Measurements from ENCODE around the gene ACOXL.

The ACOXL gene

DNA sequence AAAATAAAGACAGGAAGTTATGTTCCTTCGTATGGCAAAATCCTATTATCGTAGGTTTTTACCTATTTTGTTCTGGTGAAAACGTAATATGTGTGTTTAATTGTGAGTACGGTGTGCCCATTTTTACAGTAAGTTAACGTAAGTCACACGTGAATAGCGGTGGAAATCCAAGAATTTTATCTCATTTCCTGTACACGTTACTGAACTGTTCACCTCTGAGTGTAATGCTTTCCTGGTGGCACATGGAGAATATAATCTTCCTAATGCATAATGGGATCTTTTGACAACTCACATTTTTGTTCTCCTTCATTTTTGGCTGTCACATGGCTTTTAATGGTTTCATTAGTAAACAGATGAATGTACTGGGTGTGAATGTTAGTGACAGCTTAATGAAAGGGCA is 416.6 kb downstream of the ACOXL start:
- no peak for TF ChIP-seq ZNF274 (IDR thresholded peaks at IDR 0.05; ENCODE audit: low read depth, low read length)
- H3K4me3 ChIP-seq (ENCODE audit: low read length), result no peak overlapping the region

GRCh38 chr2:111149882-111150455 is 417.6 kb downstream of the ACOXL start:
- H3K4me3 ChIP-seq (ENCODE audit: low read length), result no peak overlapping the region
- no peak for TF ChIP-seq ZNF274 (IDR thresholded peaks at IDR 0.05; ENCODE audit: low read depth, low read length)

DNA sequence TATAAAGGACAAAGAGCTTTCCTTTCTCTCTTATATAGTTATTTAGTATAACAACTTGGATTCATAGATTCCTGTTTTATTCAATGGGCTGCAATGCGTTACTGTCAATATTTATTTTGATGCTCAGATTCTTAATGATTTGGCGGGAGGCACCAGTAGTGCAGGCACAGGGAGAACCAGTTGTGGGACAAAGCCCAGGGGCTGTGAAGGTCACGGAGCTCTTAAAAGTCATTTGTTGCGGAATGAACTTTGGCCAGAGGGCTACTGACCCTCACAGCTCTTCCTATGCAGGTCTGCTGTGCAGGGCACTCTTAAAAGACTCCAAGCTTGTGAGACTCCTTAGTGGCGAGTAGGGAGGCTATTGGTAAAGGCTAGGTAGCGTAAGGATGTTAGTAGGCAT is 422.4 kb downstream of the ACOXL start:
- no peak for TF ChIP-seq ZNF274 (IDR thresholded peaks at IDR 0.05; ENCODE audit: low read depth, low read length)
- no peak overlapping the region for H3K4me3 ChIP-seq (ENCODE audit: low read length)

- TF ChIP-seq ZNF274 (IDR thresholded peaks at IDR 0.05; ENCODE audit: low read depth, low read length), result no peak
- no peak overlapping the region for H3K4me3 ChIP-seq (ENCODE audit: low read length)
These were observed 423.2 kb downstream of the ACOXL start for GRCh38 chr2:111155610-111156009.

DNA sequence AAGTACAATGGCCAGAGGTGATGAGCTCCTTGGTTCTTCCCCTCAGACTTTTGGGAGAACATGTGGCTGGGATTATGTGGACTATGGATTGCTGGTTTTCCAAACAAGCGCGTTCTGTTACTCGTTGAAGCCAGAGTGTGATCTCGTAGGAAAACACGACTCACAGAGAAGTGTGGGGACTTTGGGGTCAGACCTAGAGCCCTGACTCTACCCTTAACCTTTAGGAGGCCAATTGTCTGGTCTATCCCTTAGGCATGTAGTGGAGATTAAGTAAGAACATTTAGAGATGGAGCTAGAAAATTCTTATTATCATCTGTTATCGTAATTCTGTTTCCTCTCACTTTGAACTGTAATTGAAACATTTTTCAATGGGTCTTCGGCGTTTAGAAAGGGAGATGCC is 424.2 kb downstream of the ACOXL start:
- H3K4me3 ChIP-seq (ENCODE audit: low read length), result no peak overlapping the region
- TF ChIP-seq ZNF274 (IDR thresholded peaks at IDR 0.05; ENCODE audit: low read depth, low read length), result no peak

GRCh38 chr2:111157071-111157661 is 424.8 kb downstream of the ACOXL start:
- H3K4me3 ChIP-seq (ENCODE audit: low read length), result no peak overlapping the region
- no peak for TF ChIP-seq ZNF274 (IDR thresholded peaks at IDR 0.05; ENCODE audit: low read depth, low read length)

DNA sequence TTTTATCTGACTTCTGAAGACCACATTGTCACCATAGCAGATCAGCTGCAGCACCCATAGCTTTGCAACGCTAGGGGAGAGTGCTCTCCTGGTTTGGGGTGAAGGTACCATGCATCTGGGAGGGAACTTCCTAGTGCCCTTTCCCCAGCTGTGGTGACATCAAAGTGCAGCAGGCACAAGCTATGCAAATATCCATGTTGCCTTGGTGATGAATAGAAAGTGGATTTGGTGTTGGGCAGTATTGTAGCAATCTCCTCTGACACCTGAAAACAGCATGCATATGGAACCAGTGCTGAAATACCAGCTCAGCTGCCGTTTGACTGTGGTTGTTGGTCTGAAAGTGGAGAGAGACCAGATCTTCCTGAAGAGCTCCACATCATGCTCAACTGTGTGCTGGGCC is 425.4 kb downstream of the ACOXL start:
- H3K4me3 ChIP-seq (ENCODE audit: low read length), result no peak overlapping the region; the same call in 1 of the 2 replicates
- TF ChIP-seq ZNF274 (IDR thresholded peaks at IDR 0.05; ENCODE audit: low read depth, low read length), result no peak

- H3K4me3 ChIP-seq (ENCODE audit: low read length), result no peak overlapping the region
- TF ChIP-seq ZNF274 (IDR thresholded peaks at IDR 0.05; ENCODE audit: low read depth, low read length), result no peak
These were observed 427.3 kb downstream of the ACOXL start for GRCh38 chr2:111159641-111160040.

DNA sequence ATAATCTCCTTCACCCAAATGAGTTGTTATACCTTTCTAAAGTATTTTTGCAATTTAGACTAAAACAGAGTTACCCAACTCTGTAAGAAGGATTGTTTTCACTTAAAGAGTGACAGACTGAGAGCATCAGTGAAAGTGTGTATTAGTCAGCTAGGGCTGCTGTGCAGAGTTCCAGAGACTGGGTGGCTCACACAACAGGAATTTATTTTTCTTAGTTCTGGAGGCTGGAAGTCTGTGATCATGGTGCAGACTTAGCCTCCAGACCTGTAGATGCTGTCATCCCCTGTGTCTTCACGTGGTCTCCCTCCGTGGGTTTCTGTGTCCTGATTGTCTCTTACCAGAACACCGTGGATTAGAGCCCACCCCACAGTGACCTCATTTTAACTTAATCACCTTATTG is 428.4 kb downstream of the ACOXL start:
- H3K4me3 ChIP-seq (ENCODE audit: low read length), result no peak overlapping the region
- TF ChIP-seq ZNF274 (IDR thresholded peaks at IDR 0.05; ENCODE audit: low read depth, low read length), result no peak

GRCh38 chr2:111161971-111162370 is 429.6 kb downstream of the ACOXL start:
- no peak for TF ChIP-seq ZNF274 (IDR thresholded peaks at IDR 0.05; ENCODE audit: low read depth, low read length)
- H3K4me3 ChIP-seq (ENCODE audit: low read length), result no peak overlapping the region

DNA sequence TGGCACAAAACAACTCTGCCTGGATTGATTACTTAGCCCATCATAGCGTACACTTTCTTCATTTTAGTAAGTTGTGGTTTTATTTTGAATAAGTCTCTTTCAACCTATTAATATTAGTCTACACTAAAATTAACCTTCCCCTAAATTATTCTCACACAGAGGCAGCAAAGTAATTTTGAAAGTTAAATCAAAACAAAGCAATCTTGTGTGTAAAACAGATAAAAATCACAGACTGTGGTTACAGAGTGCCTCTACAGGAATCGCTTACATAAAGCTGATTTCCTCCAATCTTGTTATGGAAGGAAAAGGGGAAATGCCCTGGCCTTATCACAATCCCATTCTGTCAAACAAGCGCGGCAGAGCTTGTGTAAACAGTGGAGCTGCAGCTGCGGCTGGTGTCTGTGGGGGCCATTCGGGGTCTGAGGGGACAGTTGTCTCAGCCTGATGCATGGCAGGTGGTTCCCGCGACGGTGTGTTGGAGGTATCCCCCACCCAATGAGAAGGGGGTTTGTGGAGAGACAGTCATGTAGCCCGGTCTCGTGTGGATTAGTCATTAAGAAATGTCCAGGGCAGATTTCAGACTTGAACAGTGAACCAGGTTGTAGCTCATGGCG is 430.5 kb downstream of the ACOXL start:
- no peak overlapping the region for H3K4me3 ChIP-seq (ENCODE audit: low read length)
- TF ChIP-seq ZNF274 (IDR thresholded peaks at IDR 0.05; ENCODE audit: low read depth, low read length), result no peak

GRCh38 chr2:111164078-111164477 is 431.7 kb downstream of the ACOXL start:
- no peak overlapping the region for H3K4me3 ChIP-seq (ENCODE audit: low read length)

GRCh38 chr2:111165084-111165483 is 432.7 kb downstream of the ACOXL start:
- no peak overlapping the region for H3K4me3 ChIP-seq (ENCODE audit: low read length)
- no peak for TF ChIP-seq ZNF274 (IDR thresholded peaks at IDR 0.05; ENCODE audit: low read depth, low read length)

More at GRCh38 chr2:111164078-111164477, 431.7 kb downstream of the ACOXL start:
- TF ChIP-seq ZNF274 (IDR thresholded peaks at IDR 0.05; ENCODE audit: low read depth, low read length), result no peak

- no peak overlapping the region for H3K4me3 ChIP-seq (ENCODE audit: low read length)
- TF ChIP-seq ZNF274 (IDR thresholded peaks at IDR 0.05; ENCODE audit: low read depth, low read length), result no peak
These were observed 433.7 kb downstream of the ACOXL start for GRCh38 chr2:111166115-111166514.

- TF ChIP-seq ZNF274 (IDR thresholded peaks at IDR 0.05; ENCODE audit: low read depth, low read length), result no peak
- H3K4me3 ChIP-seq (ENCODE audit: low read length), result no peak overlapping the region
These were observed 434.9 kb downstream of the ACOXL start for GRCh38 chr2:111167076-111167862.
